ENCODE data around the gene MAGI1. TPM values are rescaled to one million over a fixed set of nuclear protein-coding genes. Genes with fewer than 3 reads are reported as not detected.

The MAGI1 gene
- total RNA-seq, 1 donor from 2014 or later, result 49.8 TPM

- H3K4me3 Mint-ChIP-seq, result no peak overlapping the region
- no peaks in the 10 kb centered on the region for H3K27me3 Mint-ChIP-seq (ENCODE audit: low read depth)
- H3K9me3 Mint-ChIP-seq, result peaks cover 5% of the 10 kb centered on the region
- DNase-seq (ENCODE audit: low read depth, low spot score), result no peak
- peaks cover 20% of the 10 kb centered on the region for H3K4me1 Mint-ChIP-seq
- H3K27ac Mint-ChIP-seq (ENCODE audit: unreplicated experiment), result no peak overlapping the region
- no peak for TF ChIP-seq CTCF (conservative IDR thresholded peaks at IDR 0.05)
- H3K36me3 Mint-ChIP-seq (ENCODE audit: low read depth), result peaks cover 4% of the 10 kb centered on the region
Measured at GRCh38 chr3:65936908-65937638, 101.6 kb downstream of the MAGI1 start.

- no peak for TF ChIP-seq CTCF (conservative IDR thresholded peaks at IDR 0.05)
- Mint-ChIP-seq H3K27me3 (ENCODE audit: low read depth) (no peaks in the 10 kb centered on the region), H3K4me1 (peaks cover 20% of the 10 kb centered on the region), H3K27ac (ENCODE audit: unreplicated experiment) (no peak overlapping the region), H3K4me3 (no peak overlapping the region), H3K9me3 (peaks cover 5% of the 10 kb centered on the region), H3K36me3 (ENCODE audit: low read depth) (peaks cover 4% of the 10 kb centered on the region)
- no peak for DNase-seq (ENCODE audit: low read depth, low spot score)
Measured at GRCh38 chr3:65935724-65936123, 103.0 kb downstream of the MAGI1 start.

GRCh38 chr3:65930648-65931047, 108.1 kb downstream of the MAGI1 start:
- no peak for TF ChIP-seq CTCF (conservative IDR thresholded peaks at IDR 0.05)
- no peak for DNase-seq (ENCODE audit: low read depth, low spot score)

GRCh38 chr3:65928110-65928509, 110.6 kb downstream of the MAGI1 start:
- Mint-ChIP-seq H3K9me3 (peaks cover under 1% of the 10 kb centered on the region), H3K36me3 (ENCODE audit: low read depth) (no peaks in the 10 kb centered on the region), H3K27me3 (ENCODE audit: low read depth) (no peaks in the 10 kb centered on the region), H3K4me1 (peaks cover 4% of the 10 kb centered on the region), H3K4me3 (no peak overlapping the region), H3K27ac (ENCODE audit: unreplicated experiment) (no peak overlapping the region)
- no peak for TF ChIP-seq CTCF (conservative IDR thresholded peaks at IDR 0.05)
- no peak for DNase-seq (ENCODE audit: low read depth, low spot score)

More at GRCh38 chr3:65930648-65931047, 108.1 kb downstream of the MAGI1 start:
- no peak overlapping the region for H3K4me3 Mint-ChIP-seq
- peaks cover 5% of the 10 kb centered on the region for H3K9me3 Mint-ChIP-seq
- H3K27ac Mint-ChIP-seq (ENCODE audit: unreplicated experiment), result no peak overlapping the region
- H3K36me3 Mint-ChIP-seq (ENCODE audit: low read depth), result peaks cover 4% of the 10 kb centered on the region
- peaks cover 4% of the 10 kb centered on the region for H3K4me1 Mint-ChIP-seq
- H3K27me3 Mint-ChIP-seq (ENCODE audit: low read depth), result no peaks in the 10 kb centered on the region

- no peaks in the 10 kb centered on the region for H3K27me3 Mint-ChIP-seq (ENCODE audit: low read depth)
- H3K4me1 Mint-ChIP-seq, result peaks cover 4% of the 10 kb centered on the region
- no peak overlapping the region for H3K4me3 Mint-ChIP-seq
- H3K9me3 Mint-ChIP-seq, result no peaks in the 10 kb centered on the region
- no peak for DNase-seq (ENCODE audit: low read depth, low spot score)
- H3K36me3 Mint-ChIP-seq (ENCODE audit: low read depth), result no peaks in the 10 kb centered on the region
- TF ChIP-seq CTCF (conservative IDR thresholded peaks at IDR 0.05), result no peak
- no peak overlapping the region for H3K27ac Mint-ChIP-seq (ENCODE audit: unreplicated experiment)
Measured at GRCh38 chr3:65927576-65927975, 111.1 kb downstream of the MAGI1 start.

Measured in neural crest cell (in vitro differentiated cells).